ENCODE results near the gene SYT17. TPM values are rescaled to one million over a fixed set of nuclear protein-coding genes. Genes with fewer than 3 reads are reported as not detected.

The SYT17 gene
- total and polyA plus RNA-seq, 8 donors = 2.0 to 11.4 (median 2.7) TPM

- no peak for TF ChIP-seq CTCF (IDR thresholded peaks at IDR 0.05)
- no peaks in the 10 kb centered on the region for H3K27me3 ChIP-seq
- FAIRE-seq (no peak), DNase-seq (no peak), ATAC-seq (no peak)
- no peaks in the 10 kb centered on the region for H3K36me3 ChIP-seq
- no peak overlapping the region for H3K27ac ChIP-seq
- no peak overlapping the region for H3K4me3 ChIP-seq
- no peaks in the 10 kb centered on the region for H3K9me3 ChIP-seq
- no peaks in the 10 kb centered on the region for H3K4me1 ChIP-seq
- intact Hi-C loops (cut with DNase I) = no loop called here
- WGBS, 2 donors = 66 to 71% methylated on average over 5 of the region's 5 CpGs
These were observed 147.9 kb downstream of the SYT17 start for GRCh38 chr16:19315889-19316433.

- ATAC-seq (no peak), FAIRE-seq (no peak), DNase-seq (no peak)
- no peak for TF ChIP-seq CTCF (IDR thresholded peaks at IDR 0.05)
- intact Hi-C loops (cut with DNase I) = no loop called here
- WGBS, 2 donors = 62 to 72% methylated on average over 7 of the region's 7 CpGs
- H3K4me1 ChIP-seq = no peaks in the 10 kb centered on the region
- H3K27me3 ChIP-seq = no peaks in the 10 kb centered on the region
- no peak overlapping the region for H3K4me3 ChIP-seq
- no peaks in the 10 kb centered on the region for H3K36me3 ChIP-seq
- H3K27ac ChIP-seq = no peak overlapping the region
- H3K9me3 ChIP-seq = no peaks in the 10 kb centered on the region
These were observed 148.8 kb downstream of the SYT17 start for GRCh38 chr16:19316846-19317245.

Other genes with a start within 250 kb of the SYT17 start
- 10 to 100 TPM; 22.7 to 52.2 (median 30.5) TPM for gene SMG1, start 241.8 kb upstream of the SYT17 start, total RNA-seq
- 10 to 100 TPM in 1 of 2 donors, 1 to 10 TPM in 1; 9.8 to 11.0 TPM for gene SMG1, start 241.8 kb upstream of the SYT17 start, polyA plus RNA-seq
- 1 to 10 TPM in 1 of 6 donors, under 1 TPM in 5; 0.20 to 1.1 (median 0.43) TPM for gene TMC7, start 184.3 kb upstream of the SYT17 start, total RNA-seq
- gene TMC7, start 184.3 kb upstream of the SYT17 start, polyA plus RNA-seq = under 1 TPM; 0.42 to 0.73 TPM
- 10 to 100 TPM in 4 of 6 donors, 1 to 10 TPM in 2; 6.9 to 10.5 (median 10.1) TPM for gene COQ7, start 100.6 kb upstream of the SYT17 start, total RNA-seq
- gene COQ7, start 100.6 kb upstream of the SYT17 start, polyA plus RNA-seq = 10 to 100 TPM in 1 of 2 donors, 1 to 10 TPM in 1; 7.8 to 12.6 TPM
- gene ITPRIPL2, start 54.3 kb upstream of the SYT17 start, total RNA-seq = 10 to 100 TPM; 17.9 to 36.2 (median 24.1) TPM
- 1 to 10 TPM; 4.0 to 4.3 TPM for gene ITPRIPL2, start 54.3 kb upstream of the SYT17 start, polyA plus RNA-seq
- under 1 TPM in 1 of 6 donors, not detected in 5; 0.09 TPM for gene CLEC19A, start 117.5 kb downstream of the SYT17 start, total RNA-seq
- gene CLEC19A, start 117.5 kb downstream of the SYT17 start, polyA plus RNA-seq = not detected
- gene TMC5, start 249.6 kb downstream of the SYT17 start, total RNA-seq = 10 to 100 TPM in 2 of 6 donors, 1 to 10 TPM in 4; 4.1 to 24.8 (median 5.6) TPM
- gene TMC5, start 249.6 kb downstream of the SYT17 start, polyA plus RNA-seq = 1 to 10 TPM; 1.3 to 1.7 TPM

Data from pancreas (tissue), 10 donors.